ENCODE measurements around the gene CAMSAP3.

CAMSAP3 gene

GRCh38 chr19:7595466-7596133 is at the start of gene CAMSAP3:
TSS of gene CAMSAP3 (plus strand) at chr19:7595863. CDS start at chr19:7596003, 140 bp downstream.
- in situ Hi-C loops (cut with HindIII; ENCODE audit: low sequenced_read_pairs): no loop called here

GRCh38 chr19:7545904-7546303 is 49.8 kb upstream of the CAMSAP3 start:
- in situ Hi-C loops (cut with HindIII; ENCODE audit: low sequenced_read_pairs): no loop called here

- in situ Hi-C loops (cut with HindIII; ENCODE audit: low sequenced_read_pairs): no loop called here
Observed at GRCh38 chr19:7547159-7547558, 48.5 kb upstream of the CAMSAP3 start.

- in situ Hi-C loops (cut with HindIII; ENCODE audit: low sequenced_read_pairs): no loop called here
Observed at GRCh38 chr19:7549429-7550148, 46.1 kb upstream of the CAMSAP3 start.

- in situ Hi-C loops (cut with HindIII; ENCODE audit: low sequenced_read_pairs): no loop called here
Observed at GRCh38 chr19:7550169-7550770, 45.4 kb upstream of the CAMSAP3 start.

GRCh38 chr19:7550987-7551761 is 44.5 kb upstream of the CAMSAP3 start:
- in situ Hi-C loops (cut with HindIII; ENCODE audit: low sequenced_read_pairs): no loop called here

GRCh38 chr19:7552781-7553180 is 42.9 kb upstream of the CAMSAP3 start:
- in situ Hi-C loops (cut with HindIII; ENCODE audit: low sequenced_read_pairs): no loop called here

GRCh38 chr19:7554565-7554964 is 41.1 kb upstream of the CAMSAP3 start:
- in situ Hi-C loops (cut with HindIII; ENCODE audit: low sequenced_read_pairs): no loop called here

- in situ Hi-C loops (cut with HindIII; ENCODE audit: low sequenced_read_pairs): loop anchor here (5.0 kb wide), 2 partner anchors 52 to 77 kb away; partner anchors contain the start of gene PCP2
Observed at GRCh38 chr19:7554990-7555864, 40.4 kb upstream of the CAMSAP3 start.

- in situ Hi-C loops (cut with HindIII; ENCODE audit: low sequenced_read_pairs): loop anchor here (5.0 kb wide), 2 partner anchors 50 to 75 kb away; partner anchors contain the start of gene PCP2
Observed at GRCh38 chr19:7556696-7557315, 38.9 kb upstream of the CAMSAP3 start.

- in situ Hi-C loops (cut with HindIII; ENCODE audit: low sequenced_read_pairs): loop anchor here (5.0 kb wide), 2 partner anchors 49 to 74 kb away; partner anchors contain the start of gene PCP2
Observed at GRCh38 chr19:7558667-7559066, 37.0 kb upstream of the CAMSAP3 start.

GRCh38 chr19:7559102-7559501 is 36.6 kb upstream of the CAMSAP3 start:
- in situ Hi-C loops (cut with HindIII; ENCODE audit: low sequenced_read_pairs): loop anchor here (5.0 kb wide), 2 partner anchors 48 to 73 kb away; partner anchors contain the start of gene PCP2

- in situ Hi-C loops (cut with HindIII; ENCODE audit: low sequenced_read_pairs): no loop called here
Observed at GRCh38 chr19:7560255-7560654, 35.4 kb upstream of the CAMSAP3 start.

GRCh38 chr19:7561325-7561724 is 34.3 kb upstream of the CAMSAP3 start:
- in situ Hi-C loops (cut with HindIII; ENCODE audit: low sequenced_read_pairs): no loop called here

- in situ Hi-C loops (cut with HindIII; ENCODE audit: low sequenced_read_pairs): no loop called here
Observed at GRCh38 chr19:7562646-7563393, 32.8 kb upstream of the CAMSAP3 start.

GRCh38 chr19:7564866-7565265 is 30.8 kb upstream of the CAMSAP3 start:
- in situ Hi-C loops (cut with HindIII; ENCODE audit: low sequenced_read_pairs): no loop called here

GRCh38 chr19:7565332-7565731 is 30.3 kb upstream of the CAMSAP3 start:
- in situ Hi-C loops (cut with HindIII; ENCODE audit: low sequenced_read_pairs): no loop called here

GRCh38 chr19:7570761-7571160 is 24.9 kb upstream of the CAMSAP3 start:
- in situ Hi-C loops (cut with HindIII; ENCODE audit: low sequenced_read_pairs): no loop called here
